HG02938 (cell line): ENCODE data around the gene MAP3K7CL.
"Not testable (repeated sequence)": the region's sequence is repeated elsewhere in the genome, so short reads cannot be mapped to it uniquely, and the experiment has no call there.

Source experiments
- ATAC-seq: cut with Tn5 transposase; IDR thresholded peaks from one replicate; pipeline ENCODE4 v1.9.1; 2021; ENCODE audit warnings: mild to moderate bottlenecking, moderate library complexity; ENCODE audit not compliant: unreplicated experiment

MAP3K7CL gene

DNA sequence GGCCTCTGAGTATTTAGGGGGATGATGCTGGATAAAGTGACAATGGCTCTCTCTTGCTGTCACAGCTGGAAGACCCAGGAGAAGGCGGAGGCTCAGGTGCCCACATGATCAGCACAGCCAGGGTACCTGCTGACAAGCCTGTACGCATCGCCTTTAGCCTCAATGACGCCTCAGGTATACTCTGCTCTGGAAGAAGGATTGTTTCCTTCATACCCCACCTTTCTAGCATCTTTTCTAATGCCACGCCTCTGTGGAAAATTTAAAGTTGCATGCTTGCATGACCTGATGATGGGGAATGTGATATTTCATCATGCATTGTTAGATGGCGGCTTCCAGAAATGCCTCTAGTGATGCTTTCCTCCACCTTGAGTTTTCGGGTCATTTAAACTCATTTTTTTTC lies 2.8 kb downstream of the MAP3K7CL start:
- ATAC-seq: no peak

DNA sequence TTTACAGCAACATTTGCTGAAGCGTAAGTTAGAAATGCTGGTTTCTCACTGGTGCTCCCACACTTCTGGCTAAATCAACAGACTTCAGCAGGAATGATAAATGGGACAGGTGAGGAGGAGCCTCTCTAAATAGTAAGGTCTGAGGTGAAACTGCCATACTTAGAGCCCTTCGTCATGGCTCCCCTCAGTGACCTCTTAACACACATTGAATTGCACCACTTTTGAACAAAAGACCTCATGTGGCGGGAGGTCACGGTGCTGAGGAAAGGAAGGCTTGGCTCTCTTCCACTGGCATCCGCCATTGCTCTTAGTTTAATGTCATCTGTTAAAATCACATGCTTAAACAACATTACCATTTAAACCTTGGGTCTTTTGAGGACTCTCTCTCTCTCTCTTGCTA lies 3.4 kb downstream of the MAP3K7CL start:
- ATAC-seq: no peak

DNA sequence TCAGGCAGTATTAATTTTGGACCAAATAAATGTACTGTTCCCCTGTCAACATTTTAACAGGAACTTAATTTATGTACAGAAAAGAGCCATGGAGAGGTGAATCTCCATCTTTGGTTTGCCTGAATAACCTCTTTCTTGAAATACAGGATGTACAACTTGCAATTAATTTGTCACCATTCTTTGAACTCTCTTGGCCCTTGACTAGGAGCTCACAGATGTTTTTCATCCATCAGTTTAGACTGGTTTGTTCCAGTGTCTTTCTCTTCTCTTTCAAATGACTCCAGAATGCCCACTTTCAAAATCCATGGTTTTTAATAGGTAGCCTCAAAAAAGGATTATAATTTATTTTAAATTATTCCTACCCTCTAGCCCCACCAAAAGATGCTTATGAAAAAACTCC lies 5.0 kb downstream of the MAP3K7CL start:
- ATAC-seq: no peak

GRCh38 chr21:29136033-29136432 lies 5.6 kb downstream of the MAP3K7CL start:
- no peak for ATAC-seq

DNA sequence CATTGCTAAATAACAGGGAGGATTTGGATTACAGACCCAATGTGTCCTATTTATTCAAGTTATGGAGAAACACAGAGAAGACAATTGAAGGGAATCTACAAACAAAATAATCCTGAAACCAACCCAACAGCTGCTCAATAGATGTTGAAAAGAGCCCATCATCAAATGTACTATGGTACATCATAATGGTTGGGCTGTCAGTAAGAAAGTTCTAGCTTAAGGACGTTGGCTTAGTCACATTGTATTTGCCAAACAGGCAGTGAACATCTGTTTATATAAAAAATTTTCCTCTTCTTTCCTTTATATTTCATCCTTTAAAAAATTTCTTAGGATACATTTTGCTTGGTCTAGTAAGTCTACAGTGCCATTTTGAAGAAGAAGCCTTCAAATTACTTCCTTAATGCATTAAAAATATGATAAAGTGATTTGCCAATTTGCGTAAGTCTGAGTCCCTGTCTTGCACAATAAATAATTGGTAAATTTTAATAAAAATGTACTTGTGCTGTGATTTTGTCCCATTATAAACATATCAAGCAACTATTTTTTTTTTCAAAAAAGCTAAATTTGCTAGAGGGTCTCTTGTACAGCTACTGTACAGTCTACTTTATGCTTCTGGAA lies 14.4 kb downstream of the MAP3K7CL start:
- no peak for ATAC-seq

DNA sequence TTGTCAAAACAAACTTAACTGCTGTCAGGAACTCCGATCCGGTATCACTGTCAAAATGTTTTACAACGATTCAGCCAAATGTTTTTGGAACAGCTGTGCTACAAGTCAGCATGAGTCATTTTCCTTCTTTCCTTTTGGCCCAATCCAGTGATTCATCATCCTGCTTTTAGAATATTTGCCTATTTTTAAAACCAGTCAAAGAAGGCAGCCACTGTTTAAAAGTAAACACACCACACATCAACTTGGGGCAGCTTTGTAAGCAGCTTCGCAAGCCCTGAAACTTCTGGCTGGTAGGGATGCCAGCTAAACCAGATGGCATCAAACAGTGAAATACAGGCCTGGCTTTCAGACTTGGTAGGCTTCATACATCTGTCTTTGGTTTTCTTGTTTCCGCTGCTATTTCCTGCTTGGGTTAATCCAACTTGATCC lies 14.9 kb downstream of the MAP3K7CL start:
- no peak for ATAC-seq

DNA sequence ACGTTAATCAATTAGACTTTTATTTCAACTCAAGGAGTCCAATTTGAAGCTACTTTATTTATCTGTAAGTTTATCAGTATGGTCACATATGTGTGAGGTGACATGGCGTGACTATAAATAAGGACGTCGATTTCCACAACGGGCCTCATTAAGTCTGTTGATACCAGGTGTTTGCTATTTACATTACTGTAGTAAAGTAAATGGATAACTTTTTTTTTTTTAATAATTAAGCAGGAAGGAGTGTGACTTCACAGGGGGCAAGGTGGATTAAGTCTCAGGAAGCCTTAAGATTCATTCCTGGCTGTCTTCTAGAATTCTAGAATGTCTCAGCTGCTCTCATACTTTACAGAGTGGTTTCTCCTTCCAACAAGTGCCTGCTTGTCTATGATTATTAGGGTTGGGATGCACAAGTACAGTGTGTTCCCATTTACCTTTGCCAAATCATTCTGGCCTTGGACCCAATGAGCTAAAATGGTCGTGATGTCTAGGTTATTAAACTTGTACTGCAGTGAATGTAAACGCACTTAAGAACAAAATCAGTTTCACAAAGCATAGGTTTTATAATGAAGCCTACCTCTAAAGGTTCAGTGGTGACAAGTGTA lies 15.5 kb downstream of the MAP3K7CL start:
- ATAC-seq: no peak

DNA sequence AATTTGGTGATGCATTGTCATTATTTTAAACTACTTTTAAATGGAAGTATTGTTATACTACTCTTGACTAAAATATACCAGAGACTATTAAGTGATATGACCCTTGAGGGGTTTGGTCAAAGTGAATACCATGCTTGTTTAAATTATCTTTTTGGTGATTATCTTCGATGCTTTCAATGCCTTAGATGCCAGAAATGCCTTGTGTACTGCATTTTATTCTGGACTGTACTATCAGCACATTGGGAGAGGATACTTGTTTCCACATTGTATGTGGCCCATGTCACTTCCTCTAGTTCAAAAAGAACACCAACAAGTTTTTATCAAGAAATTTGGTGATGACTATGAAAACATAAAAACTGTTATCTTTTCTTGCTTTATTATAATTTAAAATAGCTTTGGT lies 16.3 kb downstream of the MAP3K7CL start:
- ATAC-seq: no peak

GRCh38 chr21:29148530-29148929 lies 18.1 kb downstream of the MAP3K7CL start:
- ATAC-seq: no peak

DNA sequence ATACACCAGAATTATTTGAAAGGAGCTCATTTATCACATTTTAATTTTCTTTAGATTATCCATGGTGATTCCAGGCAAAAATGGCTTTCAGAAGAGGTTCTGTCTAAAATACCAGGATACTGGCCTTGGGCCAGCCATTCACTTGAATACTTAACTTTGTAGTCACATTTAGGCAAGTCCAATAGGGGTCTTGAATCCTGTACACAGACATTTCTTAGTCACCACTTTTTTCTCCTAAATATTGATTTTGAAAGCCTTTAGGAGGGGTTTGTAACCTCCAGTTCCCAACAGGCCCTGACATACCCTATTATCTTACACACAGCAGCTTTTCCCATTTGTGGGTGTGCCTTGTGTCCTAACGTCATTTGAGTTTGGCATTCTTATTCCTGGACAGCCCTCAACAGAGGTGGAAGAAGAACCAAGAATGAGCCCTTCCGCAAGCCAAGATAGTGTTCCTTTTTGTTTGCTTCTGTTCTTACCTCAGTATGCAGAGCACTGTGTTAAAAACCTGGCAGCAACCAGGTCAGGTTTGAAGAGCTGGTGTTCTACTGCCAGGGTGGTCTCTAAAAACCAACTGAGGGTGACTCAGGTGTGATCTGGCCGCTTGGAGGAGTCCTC lies 19.5 kb downstream of the MAP3K7CL start:
- ATAC-seq: no peak

DNA sequence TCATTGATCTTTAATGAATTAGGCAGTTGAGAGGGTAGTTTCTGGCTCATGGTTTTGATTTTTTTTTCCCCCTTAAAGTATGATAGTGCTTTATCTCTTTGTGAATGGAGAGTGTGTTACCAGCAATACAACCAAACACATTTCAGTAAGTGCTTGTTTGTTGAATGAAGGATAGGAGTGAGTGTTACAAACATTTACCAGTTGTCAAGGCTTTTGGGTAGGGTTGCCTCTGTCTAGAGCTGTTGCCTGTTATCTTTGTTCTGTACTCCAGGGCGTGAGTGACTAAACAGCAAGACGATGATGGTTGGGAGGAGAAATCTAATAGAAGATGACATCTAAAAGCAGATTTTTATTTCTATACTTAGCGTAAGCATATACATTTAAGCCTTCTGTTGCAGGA lies 21.5 kb downstream of the MAP3K7CL start:
- ATAC-seq: no peak

DNA sequence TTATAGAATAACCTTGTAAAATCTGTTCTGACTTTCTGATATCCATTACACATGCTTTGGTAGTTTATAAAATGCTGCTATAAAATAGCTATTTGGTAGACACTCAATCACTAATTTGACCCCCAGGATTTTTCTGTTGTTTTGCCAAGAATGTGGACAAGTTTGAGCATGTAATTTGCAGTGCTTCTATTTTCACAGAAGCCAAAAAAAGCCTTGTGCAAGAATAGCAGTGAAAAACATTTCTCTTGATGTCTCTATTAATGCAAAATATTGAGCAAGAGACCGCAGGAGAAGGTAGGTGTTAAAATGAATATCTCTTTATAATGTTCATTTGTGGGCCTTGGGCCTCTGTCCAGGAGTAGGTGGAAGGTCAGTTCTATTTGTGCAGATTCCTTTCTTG lies 22.5 kb downstream of the MAP3K7CL start:
- no peak for ATAC-seq

GRCh38 chr21:29154270-29154669 lies 23.8 kb downstream of the MAP3K7CL start:
- no peak for ATAC-seq

DNA sequence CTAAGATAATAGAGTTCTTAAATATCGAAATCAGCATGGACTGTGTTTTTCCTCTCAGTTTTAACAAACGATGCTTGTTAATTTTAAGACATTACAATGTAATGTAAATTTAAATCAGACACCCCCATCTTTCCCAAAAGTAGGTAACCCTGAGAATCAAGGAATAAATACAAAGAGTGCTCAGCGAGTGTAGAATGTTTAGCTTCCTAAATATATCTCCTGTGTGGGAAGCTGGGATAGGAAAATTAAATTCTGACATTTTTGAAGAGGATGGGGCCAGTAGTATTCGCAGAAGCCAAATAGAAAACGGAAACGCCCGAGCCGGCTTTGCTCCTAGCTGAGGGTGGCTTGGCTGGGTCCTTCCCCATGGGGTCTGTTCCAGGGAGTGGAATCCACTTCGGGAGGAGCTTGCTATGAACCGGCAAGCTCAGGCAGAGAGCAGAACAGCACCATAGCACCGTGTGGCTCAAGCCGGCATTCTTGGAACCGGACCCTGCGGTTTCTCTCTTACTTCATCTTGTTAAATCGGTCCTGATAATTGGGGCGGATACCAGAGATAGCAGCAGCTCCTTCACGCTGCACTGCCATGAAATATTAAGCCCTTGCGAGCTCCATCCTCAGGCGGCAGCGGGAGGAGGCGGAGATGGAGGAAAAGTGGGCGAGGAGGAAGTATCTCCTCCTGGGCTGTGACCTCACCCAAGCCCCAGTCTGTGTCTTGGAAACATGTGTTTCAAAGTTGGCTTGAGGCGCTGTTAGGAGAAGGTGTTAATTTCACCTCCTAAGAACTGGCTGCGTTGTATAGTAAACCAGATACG lies 24.9 kb downstream of the MAP3K7CL start:
- no peak for ATAC-seq

DNA sequence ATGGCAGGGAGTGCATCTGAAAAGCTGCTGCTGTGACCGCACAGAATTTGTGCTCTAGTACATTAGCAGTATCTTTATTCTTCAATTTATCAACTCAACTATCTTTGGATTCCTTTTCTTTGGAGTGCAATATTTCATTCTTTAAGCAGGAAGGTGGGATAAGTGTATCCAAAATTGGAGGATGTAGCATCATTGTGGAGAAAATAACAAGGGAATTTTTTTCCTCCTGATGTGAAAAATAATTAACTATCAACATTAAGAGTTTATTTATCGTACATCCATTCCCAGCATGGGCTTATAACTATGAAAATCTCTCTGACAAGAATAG lies 25.5 kb downstream of the MAP3K7CL start:
- no peak for ATAC-seq

GRCh38 chr21:29157080-29157479 lies 26.6 kb downstream of the MAP3K7CL start:
- ATAC-seq: no peak

DNA sequence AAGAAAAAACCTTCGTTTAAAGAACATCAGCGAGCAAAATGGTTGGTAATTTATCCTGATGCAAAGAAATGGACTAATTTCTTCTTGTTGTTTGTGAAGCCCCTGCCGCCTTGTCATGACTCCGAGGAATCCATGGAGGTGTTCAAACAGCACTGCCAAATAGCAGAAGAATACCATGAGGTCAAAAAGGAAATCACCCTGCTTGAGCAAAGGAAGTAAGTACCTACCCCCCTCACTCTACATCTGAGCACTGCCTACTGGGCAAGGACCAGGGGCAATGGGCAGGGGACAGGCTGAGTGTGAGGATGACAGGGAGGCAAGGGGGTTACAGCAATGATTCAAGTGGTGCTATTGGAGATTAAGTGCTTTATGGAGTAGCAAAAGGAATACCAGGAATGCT lies 29.4 kb downstream of the MAP3K7CL start:
- ATAC-seq: no peak

GRCh38 chr21:29162825-29163224 lies 32.4 kb downstream of the MAP3K7CL start:
- not testable (repeated sequence) for ATAC-seq

- no peak for ATAC-seq
Observed at GRCh38 chr21:29163341-29164115, 33.1 kb downstream of the MAP3K7CL start.

- no peak for ATAC-seq
Observed at GRCh38 chr21:29164323-29164942, 34.0 kb downstream of the MAP3K7CL start.

- ATAC-seq: no peak
Observed at GRCh38 chr21:29166323-29166722, 35.9 kb downstream of the MAP3K7CL start.
